GM19395 (cell line): ENCODE data around the gene TMEM63B.
"Not testable (repeated sequence)": the region's sequence is repeated elsewhere in the genome, so short reads cannot be mapped to it uniquely, and the experiment has no call there.

ENCODE experiments used
- ATAC-seq: cut with Tn5 transposase; IDR thresholded peaks from one replicate; pipeline ENCODE4 v1.9.1; 2021; ENCODE audit warnings: mild to moderate bottlenecking, moderate library complexity; ENCODE audit not compliant: unreplicated experiment

TMEM63B gene

DNA sequence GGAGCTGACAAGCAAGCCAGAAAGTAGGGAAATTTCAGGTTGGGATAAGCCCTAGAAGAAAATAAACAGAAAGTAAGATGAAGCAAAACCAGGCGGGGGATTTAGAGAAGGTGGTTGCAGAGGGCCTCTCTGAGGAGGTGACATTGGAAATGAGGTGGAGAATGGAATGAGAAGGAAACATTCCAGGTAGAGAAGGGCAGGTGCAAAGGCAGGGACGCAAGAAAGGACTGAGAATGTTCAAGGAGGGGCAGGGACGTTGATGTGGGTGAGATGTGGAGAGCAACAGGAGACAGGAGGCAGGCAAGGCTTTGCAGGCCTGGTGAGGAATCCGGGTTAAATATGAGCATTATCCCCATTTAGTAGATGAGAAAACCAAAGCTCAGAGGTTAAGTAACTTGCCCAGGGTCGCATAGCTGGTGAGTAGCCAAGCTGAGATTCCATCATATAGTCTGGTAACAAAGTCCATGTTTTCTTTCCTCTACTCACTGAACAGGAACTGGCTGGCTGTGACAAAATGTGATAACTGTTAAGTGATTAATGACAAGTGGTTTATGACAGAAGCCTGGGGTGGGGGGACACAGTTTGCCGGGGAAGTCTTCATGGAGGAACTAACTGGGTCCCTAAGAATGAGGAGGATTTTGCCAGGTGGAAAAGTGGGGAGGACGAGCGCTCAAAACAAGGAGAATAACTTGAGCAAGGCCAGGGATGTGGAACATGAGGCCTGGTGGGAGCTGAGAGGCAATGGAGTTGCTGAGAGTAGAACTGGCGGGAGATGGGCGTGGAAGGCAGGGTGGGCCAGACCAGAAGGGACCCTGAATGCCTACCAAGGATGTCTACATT, 32.7 kb upstream of the TMEM63B start:
- ATAC-seq = no peak

DNA sequence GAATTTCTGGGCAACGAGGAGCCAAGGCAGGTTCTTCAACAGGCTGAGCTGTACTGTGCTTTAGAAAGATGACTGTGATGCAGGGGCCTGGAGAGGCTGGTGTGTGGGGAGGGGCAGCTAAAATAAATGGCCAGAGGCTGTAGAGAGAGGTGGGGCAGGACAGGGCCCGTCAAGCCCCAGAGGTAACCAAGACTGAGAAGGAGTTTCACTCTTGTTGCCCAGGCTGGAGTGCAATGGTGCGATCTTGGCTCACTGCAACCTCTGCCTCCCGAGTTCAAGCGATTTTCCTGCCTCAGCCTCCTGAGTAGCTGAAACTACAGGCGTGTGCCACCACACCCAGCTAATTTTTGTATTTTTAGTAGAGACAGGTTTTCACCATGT, 32.1 kb upstream of the TMEM63B start:
- ATAC-seq = not testable (repeated sequence)

DNA sequence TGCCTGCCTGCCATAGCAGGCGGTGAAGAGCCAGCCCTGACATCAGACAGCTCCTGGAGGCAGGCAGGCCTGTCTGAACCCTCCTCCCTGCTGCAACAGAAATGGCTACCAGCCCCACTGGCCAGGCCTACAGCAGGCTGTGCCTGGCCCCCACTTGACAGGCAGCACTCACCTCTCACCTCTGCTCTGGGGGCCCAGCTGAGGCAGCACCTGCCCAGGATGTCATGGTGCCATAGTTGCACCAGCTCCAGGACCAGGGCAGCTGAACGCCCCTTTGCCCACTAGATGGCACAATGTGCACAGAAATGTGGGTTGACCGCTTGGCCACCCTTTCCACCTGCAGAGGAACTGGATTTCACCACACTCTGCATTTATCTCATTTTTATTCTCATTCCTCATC, 30.7 kb upstream of the TMEM63B start:
- no peak for ATAC-seq

- ATAC-seq = no peak
Measured at GRCh38 chr6:44097782-44098317, 29.5 kb upstream of the TMEM63B start.

GRCh38 chr6:44099192-44099591, 28.2 kb upstream of the TMEM63B start:
- ATAC-seq = no peak

DNA sequence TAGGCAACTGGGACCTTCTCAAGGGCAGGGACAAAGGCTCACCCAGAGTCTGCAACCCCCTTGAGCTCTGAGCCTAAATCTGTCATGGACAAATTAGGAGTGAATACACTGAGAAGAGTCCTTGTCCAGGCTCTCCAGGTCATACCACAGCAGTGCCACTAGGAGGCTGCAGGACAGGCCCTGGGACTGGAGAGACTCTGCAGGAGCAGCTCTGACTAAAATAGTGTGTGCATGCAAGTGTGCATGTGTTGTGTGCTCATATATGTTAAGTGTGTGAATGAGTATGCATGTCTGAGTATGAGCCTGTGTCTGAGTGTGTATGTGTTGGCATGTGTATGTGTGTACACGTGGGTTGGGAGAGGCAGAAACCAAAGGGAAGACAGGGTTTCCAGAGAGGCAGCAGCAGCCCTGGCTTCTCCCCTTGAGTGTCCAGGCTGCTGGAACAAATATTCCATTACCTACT, 27.2 kb upstream of the TMEM63B start:
- ATAC-seq = no peak

- ATAC-seq = no peak
Measured at GRCh38 chr6:44101832-44102231, 25.5 kb upstream of the TMEM63B start.

- no peak for ATAC-seq
Measured at GRCh38 chr6:44102527-44102926, 24.8 kb upstream of the TMEM63B start.

DNA sequence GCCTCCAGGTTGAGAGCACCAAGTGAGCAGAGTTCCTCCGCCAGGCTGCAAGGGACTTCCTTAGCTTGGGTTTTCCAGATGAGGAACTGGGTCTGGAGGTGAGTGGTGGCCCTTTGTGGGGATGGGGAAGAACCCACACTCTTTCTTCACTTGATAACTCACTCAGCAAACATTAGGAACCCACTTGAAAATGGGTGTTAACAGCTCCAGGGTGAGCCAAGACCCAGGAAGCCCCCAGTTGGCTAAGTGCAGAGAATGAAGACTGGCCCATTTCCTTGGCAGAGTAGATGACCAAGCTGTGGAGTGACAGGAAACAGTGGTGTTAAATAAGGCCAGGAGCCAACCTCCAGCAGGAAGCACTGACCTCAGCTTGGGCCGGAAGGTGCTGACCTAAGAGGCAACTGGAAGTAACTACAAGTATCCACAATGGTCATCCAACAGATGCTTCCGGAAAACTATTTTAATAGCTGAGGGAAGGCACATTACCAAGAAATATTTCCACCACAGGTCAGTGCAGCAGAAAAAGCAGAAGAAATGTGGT, 22.8 kb upstream of the TMEM63B start:
- ATAC-seq = no peak

- ATAC-seq = no peak
Measured at GRCh38 chr6:44105146-44105545, 22.2 kb upstream of the TMEM63B start.

DNA sequence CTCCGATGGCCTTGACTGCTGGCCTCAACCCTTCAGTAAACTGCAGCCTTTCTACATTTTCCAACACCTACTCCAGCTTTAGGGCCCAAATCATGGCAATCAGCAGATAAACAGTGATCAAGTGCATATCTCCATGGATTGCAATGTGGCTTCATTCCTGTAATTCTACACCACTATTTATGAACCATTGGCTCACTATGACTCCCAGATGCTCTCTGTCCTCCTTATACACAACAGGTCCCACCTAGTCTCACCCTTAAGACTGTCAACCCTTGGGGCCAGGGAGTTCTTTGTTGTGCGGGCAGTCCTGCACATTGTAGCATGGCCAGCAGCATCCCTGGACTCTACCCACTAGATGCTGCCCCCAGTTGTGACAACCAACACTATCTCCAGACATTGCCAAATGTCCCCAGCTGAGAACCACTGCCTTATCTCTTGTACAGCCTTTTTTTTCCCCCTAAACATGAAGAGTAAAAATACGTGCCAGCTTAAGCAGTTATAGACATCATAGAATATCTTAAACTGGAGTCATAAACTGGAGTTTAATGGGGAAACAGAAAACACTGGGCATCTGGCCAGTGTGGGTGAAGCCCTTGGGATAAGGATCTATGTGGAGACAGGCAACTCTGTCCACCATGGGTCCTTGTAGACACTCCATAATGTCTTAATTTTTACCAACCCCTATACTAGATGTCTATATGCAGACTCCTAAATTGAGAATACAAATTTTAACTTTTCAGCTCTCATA, 21.2 kb upstream of the TMEM63B start:
- ATAC-seq = no peak

GRCh38 chr6:44107017-44107416, 20.3 kb upstream of the TMEM63B start:
- no peak for ATAC-seq

- no peak for ATAC-seq
Measured at GRCh38 chr6:44108471-44108870, 18.9 kb upstream of the TMEM63B start.

- no peak for ATAC-seq
Measured at GRCh38 chr6:44109212-44109611, 18.1 kb upstream of the TMEM63B start.

DNA sequence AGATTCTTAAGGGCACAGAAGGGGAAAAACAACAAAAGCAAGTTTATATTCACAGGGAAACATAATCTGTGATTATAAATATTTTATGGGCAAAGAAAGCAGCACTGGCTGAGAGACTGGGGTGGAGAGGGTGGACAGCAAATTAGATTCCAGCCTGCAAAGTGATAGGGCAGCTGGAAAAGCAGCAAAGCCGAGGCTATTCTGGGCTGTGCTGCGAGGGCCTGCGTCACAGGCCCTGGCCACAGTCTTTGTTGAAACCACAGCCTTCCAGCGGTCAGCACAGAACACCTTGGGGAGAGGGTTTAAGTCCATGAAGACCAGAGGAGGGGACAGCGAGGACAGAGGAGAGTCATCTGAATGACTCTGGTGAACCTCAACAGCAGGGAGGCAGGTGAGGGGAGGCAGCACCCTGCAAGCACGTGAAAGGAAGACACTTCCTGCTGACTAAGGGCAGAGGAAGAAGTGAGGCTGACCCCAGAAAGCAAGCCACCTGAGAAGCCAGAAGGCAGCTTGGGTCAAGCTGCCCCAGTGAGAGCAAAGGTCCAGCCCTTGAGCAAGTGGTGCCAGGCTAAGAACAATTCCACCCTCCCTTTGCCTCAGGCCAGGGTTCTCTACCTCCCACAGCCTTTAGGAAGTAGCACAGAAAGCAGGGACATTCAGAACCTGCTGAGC, 17.2 kb upstream of the TMEM63B start:
- no peak for ATAC-seq

GRCh38 chr6:44110966-44111365, 16.4 kb upstream of the TMEM63B start:
- ATAC-seq = no peak

DNA sequence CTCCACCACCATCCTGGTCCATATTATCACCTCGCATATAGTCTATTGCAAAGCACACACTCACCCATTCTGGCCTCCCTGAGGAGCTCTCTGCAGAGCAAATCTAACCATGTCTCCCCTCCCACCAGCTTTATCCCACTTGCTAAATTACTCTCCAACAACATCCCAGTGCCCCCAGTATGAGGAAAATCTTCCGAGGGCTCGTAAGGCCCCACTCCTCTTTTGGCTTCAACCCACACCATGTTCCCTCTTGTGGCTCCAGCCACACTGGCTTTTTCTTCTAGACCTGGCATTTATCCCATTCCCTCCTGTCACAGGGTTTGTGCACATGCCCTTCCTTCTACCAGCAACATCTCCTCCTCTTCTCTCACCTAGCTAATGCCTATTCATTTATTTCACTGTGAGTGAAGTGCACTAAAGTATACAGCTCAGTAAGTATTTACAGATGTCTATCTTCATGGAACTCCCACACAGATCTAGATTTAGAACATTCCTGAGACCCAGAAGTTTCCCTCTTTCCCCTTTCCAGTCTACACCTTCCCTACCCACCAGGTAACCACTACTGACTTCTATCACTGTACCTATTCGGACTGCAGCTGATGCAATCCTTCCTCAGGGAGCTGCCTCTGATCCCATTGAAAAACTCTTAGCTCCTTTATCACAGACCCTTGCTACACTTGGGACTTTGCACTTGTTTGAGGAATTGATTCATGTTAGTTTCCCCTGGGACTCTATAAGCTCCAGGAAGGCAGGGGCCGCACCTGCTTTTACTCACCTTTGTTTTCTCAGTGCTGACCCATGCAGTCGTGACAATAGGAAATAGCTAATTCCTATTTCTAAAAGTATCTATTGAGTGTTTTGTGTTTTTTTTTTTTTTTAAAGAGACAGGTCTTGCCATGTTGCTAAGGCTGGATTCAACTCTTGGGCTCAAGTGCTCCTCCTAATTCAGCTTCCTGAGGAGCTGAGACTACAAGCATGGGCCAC, 15.6 kb upstream of the TMEM63B start:
- no peak for ATAC-seq

- ATAC-seq = no peak
Measured at GRCh38 chr6:44113414-44113813, 13.9 kb upstream of the TMEM63B start.

DNA sequence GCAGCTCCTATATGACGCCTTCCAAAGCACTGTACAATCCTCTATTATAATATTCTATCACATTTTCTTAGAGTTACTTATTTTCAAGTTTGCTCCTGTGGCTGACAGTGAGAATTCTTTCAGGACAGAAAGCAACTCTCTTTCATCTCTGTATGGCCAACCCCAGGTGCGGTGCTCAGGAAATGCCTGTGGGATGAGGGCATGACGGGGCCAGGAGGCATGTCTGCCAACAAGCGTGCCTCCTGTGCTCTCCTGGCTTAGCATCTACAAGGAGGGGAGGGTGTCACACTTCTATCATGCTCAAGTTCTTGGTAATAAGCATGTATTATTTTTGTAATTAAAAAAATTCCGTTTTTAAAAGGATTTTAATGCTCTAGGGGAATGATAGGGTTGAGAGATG, 11.5 kb upstream of the TMEM63B start:
- ATAC-seq = no peak
